T-helper 2 cell treated with Interferon-gamma antibody and Interleukin-4, amounts not matched to agents 5 μg/mL and 100 μg/mL, for 36 hours (primary cell): ENCODE measurements around the gene KPNA6.
A peak's percentile ranks its signal among the peaks of the same experiment; 100 is the strongest.
"Not testable (repeated sequence)": the region's sequence is repeated elsewhere in the genome, so short reads cannot be mapped to it uniquely, and the experiment has no call there.

Source experiments
- DNase-seq: peaks from one replicate; pipeline ENCODE4 v3.0.0; 2021; ENCODE audit warnings: low spot score
- H3K27ac Mint-ChIP-seq: one replicate; pipeline ENCODE4 v1.8.0; 2021; ENCODE audit warnings: mild to moderate bottlenecking, mixed read lengths
- H3K27me3 Mint-ChIP-seq: one replicate; pipeline ENCODE4 v1.8.0; 2021; ENCODE audit warnings: low read depth, mixed read lengths
- H3K36me3 Mint-ChIP-seq: one replicate; pipeline ENCODE4 v1.8.0; 2021; ENCODE audit warnings: low read depth, mixed read lengths
- H3K4me1 Mint-ChIP-seq: one replicate; pipeline ENCODE4 v1.8.0; 2021; ENCODE audit warnings: low read depth, mixed read lengths
- H3K4me3 Mint-ChIP-seq: one replicate; pipeline ENCODE4 v1.8.0; 2022; ENCODE audit warnings: mild to moderate bottlenecking, moderate library complexity, mixed read lengths
- H3K9me3 Mint-ChIP-seq: one replicate; pipeline ENCODE4 v1.8.0; 2021; ENCODE audit warnings: mixed read lengths

KPNA6 gene

DNA sequence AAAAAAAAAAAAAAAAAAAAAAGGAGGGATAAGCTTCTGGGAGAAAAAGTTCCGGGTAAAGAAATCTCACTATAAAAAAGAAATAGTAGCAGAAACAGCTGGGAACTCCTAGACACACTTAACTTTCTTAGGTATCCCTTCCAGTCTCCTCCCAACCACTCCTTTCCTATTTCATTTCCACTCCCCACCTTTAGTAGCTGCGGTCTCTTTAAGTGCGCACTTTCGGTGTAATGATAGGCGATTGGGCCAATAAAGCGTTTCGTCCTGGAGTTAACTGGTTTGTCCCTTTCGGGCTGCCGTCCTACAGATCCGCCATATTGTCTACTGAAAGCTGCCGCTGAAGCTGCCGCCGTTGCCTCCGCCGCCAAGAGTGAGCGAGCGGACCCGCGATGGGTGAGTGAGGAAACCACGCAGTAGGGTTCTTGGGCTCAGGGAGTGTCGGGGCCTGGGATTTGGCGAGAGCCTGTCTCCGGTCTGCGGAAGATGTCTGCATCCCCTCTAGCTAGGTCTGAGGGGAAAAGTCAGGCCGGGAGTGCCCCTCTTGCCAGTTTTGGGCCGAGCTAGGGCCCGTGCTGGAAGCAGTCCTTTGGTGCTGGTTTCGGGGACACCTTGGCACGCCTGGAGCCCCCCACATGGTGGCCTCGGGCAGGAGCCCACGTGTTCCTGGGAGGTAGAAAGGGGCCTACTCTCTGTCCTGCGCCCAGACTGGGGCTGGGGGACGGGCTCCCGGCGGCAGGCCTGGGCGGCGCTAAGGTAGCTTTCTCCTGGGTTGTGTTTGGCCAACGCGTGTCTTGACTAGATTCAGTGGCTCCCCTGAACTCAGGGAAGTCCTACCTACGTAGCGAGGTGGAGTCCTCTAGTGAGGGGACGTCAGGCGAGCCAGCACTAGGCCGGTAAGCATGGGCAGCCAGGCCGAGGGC is at the start of gene KPNA6:
Gene KPNA6, plus strand, starts transcription at position 315 of the 920 bp plus-strand sequence. Its CDS starts 75 bp downstream, at position 390.
- H3K27me3 Mint-ChIP-seq, result no peaks in the 10 kb centered on the region
- no peaks in the 10 kb centered on the region for H3K9me3 Mint-ChIP-seq
- peak within 1 kb of the TSS; percentile 98 for H3K27ac Mint-ChIP-seq
- peaks cover 33% of the 10 kb centered on the region for H3K4me1 Mint-ChIP-seq
- peak; percentile 89 for DNase-seq
- peak within 1 kb of the TSS; percentile 100 for H3K4me3 Mint-ChIP-seq
- H3K36me3 Mint-ChIP-seq, result peaks cover 14% of the 10 kb centered on the region

- peaks cover 6% of the 10 kb centered on the region for H3K4me1 Mint-ChIP-seq
- H3K27me3 Mint-ChIP-seq, result no peaks in the 10 kb centered on the region
- no peak for DNase-seq
- H3K4me3 Mint-ChIP-seq, result no peak overlapping the region
- H3K9me3 Mint-ChIP-seq, result no peaks in the 10 kb centered on the region
- no peak overlapping the region for H3K27ac Mint-ChIP-seq
- peaks cover 51% of the 10 kb centered on the region for H3K36me3 Mint-ChIP-seq
Observed at GRCh38 chr1:32060914-32061313, 46.9 kb upstream of the KPNA6 start.

DNA sequence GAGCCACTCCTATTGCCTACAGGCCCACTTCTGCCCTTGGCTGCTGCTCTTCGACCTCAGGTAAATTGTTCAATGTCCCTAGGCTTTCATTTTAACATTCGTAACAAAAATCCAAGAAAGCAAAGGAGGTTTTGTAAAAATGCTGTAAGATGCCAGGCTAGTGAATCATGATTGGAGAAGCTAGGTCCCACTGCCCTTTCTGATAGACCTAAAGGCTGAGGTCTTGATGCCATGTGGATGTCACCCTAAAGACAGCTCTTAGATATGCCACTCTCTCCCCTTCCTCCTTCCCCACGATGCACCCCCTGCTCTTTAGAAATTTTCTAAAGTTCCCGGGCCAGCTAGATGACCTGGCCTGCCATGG is 45.0 kb upstream of the KPNA6 start:
- peaks cover 9% of the 10 kb centered on the region for H3K4me1 Mint-ChIP-seq
- H3K36me3 Mint-ChIP-seq, result peaks cover 44% of the 10 kb centered on the region
- no peak overlapping the region for H3K4me3 Mint-ChIP-seq
- H3K27me3 Mint-ChIP-seq, result no peaks in the 10 kb centered on the region
- H3K9me3 Mint-ChIP-seq, result no peaks in the 10 kb centered on the region
- no peak overlapping the region for H3K27ac Mint-ChIP-seq
- DNase-seq, result no peak

- Mint-ChIP-seq H3K27me3 (no peaks in the 10 kb centered on the region), H3K4me3 (no peak overlapping the region), H3K36me3 (peaks cover 42% of the 10 kb centered on the region), H3K4me1 (peaks cover 9% of the 10 kb centered on the region), H3K27ac (no peak overlapping the region), H3K9me3 (no peaks in the 10 kb centered on the region)
- no peak for DNase-seq
Observed at GRCh38 chr1:32063261-32063681, 44.6 kb upstream of the KPNA6 start.

DNA sequence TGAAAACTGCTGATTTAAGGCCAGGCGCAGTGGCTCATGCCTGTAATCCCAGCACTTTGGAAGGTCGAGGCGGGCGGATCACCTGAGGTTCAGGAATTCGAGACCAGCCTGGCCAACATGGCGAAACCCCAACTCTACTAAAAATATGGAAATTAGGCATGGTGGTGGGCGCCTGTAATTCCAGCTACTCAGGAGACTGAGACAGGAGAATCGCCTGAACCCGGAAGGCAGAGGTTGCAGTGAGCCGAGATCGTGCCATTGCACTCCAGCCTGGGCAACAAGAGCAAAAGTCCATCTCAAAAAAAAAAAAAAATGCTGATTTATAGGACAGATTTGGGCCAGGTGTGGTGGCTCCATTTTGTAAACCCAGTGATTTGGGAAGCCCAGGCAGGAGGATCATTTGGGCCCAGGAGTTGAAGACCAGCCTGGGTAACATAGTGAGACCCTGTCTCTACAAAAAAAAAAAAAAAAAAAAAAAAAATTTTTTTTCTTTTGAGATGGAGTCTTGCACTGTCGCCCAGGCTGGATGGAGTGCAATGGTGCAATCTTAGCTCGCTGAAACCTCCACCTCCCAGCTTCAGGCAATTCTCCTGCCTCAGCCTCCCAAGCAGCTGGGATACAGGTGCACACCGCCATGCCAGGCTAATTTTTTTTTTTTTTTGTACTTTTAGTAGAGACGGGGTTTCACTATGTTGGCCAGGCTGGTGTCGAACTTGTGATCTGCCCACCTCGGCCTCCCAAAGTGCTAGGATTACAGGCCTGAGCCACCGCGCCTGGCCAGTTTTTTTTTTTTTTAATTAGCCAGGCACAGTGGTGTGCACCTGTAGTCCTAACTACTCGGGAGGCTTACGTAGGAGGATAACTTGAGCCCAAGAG is 42.0 kb upstream of the KPNA6 start:
- H3K4me1 Mint-ChIP-seq, result peaks cover 16% of the 10 kb centered on the region
- not testable (repeated sequence) for H3K27me3 Mint-ChIP-seq, H3K27ac Mint-ChIP-seq, DNase-seq, H3K4me3 Mint-ChIP-seq, H3K9me3 Mint-ChIP-seq
- peaks cover 22% of the 10 kb centered on the region for H3K36me3 Mint-ChIP-seq

GRCh38 chr1:32066489-32066873 is 41.4 kb upstream of the KPNA6 start:
- peaks cover 17% of the 10 kb centered on the region for H3K36me3 Mint-ChIP-seq
- no peaks in the 10 kb centered on the region for H3K9me3 Mint-ChIP-seq
- no peak for DNase-seq
- no peak overlapping the region for H3K4me3 Mint-ChIP-seq
- H3K27me3 Mint-ChIP-seq, result peaks cover 2% of the 10 kb centered on the region
- peaks cover 16% of the 10 kb centered on the region for H3K4me1 Mint-ChIP-seq
- peak overlapping the region; percentile 17 for H3K27ac Mint-ChIP-seq

DNA sequence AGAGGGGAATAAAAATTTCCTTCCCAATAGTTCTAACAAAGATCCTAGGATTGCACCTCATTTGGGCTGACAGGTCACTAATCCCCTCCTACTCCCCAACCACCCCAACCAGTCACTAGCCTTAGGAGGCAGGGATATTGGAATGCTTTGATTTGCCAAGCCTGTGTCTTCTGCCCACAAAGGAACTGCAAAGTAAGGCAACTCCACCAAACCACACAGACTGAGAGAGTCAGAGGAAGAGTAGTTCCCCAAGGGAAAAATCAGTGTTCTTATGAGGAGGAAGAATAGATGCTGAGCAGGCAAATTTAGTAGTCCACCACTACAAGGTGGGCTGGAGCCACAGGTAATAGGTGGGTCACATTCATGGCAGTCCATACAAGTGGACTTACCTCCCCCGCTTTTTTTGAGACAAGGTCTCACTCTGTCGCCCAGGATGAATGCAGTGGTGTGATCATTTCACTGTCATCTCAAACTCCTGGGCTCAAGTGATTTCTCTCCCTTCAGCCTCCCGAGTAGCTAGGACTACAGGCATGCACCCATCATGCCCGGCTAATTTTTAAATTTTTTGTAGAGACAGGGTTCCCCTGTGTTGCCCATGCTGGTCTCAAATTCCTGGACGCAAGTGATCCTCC is 38.8 kb upstream of the KPNA6 start:
- H3K27ac Mint-ChIP-seq, result no peak overlapping the region
- H3K4me3 Mint-ChIP-seq, result no peak overlapping the region
- H3K4me1 Mint-ChIP-seq, result peaks cover 27% of the 10 kb centered on the region
- peaks cover under 1% of the 10 kb centered on the region for H3K36me3 Mint-ChIP-seq
- H3K27me3 Mint-ChIP-seq, result peaks cover 2% of the 10 kb centered on the region
- no peak for DNase-seq
- no peaks in the 10 kb centered on the region for H3K9me3 Mint-ChIP-seq

- H3K4me1 Mint-ChIP-seq, result peaks cover 39% of the 10 kb centered on the region
- peaks cover 6% of the 10 kb centered on the region for H3K36me3 Mint-ChIP-seq
- peak overlapping the region; percentile 92 for H3K27ac Mint-ChIP-seq
- H3K4me3 Mint-ChIP-seq, result peak overlapping the region; percentile 91
- peaks cover 2% of the 10 kb centered on the region for H3K27me3 Mint-ChIP-seq
- DNase-seq, result no peak
- no peaks in the 10 kb centered on the region for H3K9me3 Mint-ChIP-seq
Observed at GRCh38 chr1:32071758-32072621, 35.9 kb upstream of the KPNA6 start.

GRCh38 chr1:32072622-32073298 is 35.1 kb upstream of the KPNA6 start, which contains the start of gene TMEM39B:
Gene TMEM39B, plus strand, starts transcription at chr1:32072939. Its CDS starts 109 bp downstream, at chr1:32073048.
- H3K4me3 Mint-ChIP-seq, result peak within 1 kb of the TSS; percentile 91
- peak; percentile 95 for DNase-seq
- H3K27ac Mint-ChIP-seq, result peak within 1 kb of the TSS; percentile 92
- H3K4me1 Mint-ChIP-seq, result peaks cover 39% of the 10 kb centered on the region
- peaks cover 2% of the 10 kb centered on the region for H3K27me3 Mint-ChIP-seq
- H3K36me3 Mint-ChIP-seq, result peaks cover 13% of the 10 kb centered on the region
- no peaks in the 10 kb centered on the region for H3K9me3 Mint-ChIP-seq

DNA sequence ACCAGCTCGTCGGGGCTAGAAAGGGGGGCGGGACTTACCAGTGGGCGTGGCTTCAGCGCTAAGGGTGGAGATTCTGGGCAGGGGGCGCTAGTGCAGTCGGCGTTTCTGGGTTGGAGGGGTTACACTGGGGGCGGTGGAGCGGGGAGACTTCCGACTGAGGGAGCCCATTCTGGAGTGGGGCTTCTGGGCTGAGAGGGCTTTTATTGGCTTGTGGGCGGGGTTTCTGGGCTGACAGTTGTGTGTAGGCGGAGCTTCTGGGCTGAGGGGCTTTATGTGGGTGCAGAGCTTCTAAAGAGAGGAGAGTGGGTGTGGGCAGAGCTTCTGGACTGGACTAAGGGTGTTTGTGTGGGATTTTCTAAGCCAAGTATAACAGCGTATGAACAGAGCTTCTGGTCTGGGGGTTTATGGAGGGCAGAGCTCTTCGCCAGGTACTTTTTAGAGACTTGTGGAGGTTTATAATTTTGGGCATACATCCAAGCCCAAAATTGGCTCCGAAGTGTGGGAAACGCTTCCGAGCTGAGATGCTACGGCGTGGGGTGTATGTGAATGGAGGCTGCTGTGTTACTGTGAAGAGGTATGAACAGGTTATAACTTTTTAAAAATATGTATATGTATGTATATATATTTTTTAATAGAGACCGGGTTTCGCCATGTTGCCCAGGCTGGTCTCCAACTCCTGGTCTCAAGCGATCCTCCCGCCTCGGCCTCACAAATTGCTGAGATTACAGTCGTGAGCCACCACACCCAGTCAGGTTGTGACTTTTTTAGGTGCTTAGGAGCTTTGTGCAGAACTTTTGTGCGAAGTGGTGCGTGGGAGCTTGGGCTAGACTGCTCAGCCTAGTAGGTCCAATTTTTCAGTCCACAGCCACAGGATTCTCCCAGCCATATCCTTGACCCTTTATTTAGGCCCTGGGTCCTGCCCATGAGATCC is 34.3 kb upstream of the KPNA6 start:
- Mint-ChIP-seq H3K9me3 (no peaks in the 10 kb centered on the region), H3K4me1 (peaks cover 39% of the 10 kb centered on the region), H3K4me3 (peak overlapping the region; percentile 91), H3K36me3 (peaks cover 13% of the 10 kb centered on the region), H3K27ac (peak overlapping the region; percentile 92), H3K27me3 (peaks cover 2% of the 10 kb centered on the region)
- no peak for DNase-seq

DNA sequence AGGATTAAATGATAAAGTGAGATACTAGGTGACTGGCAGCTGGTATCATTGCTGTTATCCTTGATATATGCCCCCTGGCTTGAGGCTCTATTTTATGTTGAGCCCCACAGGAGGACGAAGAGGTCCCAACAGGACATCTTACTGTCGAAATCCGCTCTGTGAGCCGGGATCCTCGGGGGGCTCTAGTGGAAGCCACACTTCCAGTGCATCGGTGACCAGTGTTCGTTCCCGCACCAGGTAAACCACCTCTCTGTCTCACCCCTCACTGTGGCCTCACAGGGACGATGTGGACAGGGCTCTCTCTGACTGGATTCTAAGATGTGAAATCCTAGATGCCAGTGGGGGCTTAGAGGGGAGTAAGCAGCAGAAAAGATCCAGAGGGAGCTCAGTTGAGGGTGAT is 33.0 kb upstream of the KPNA6 start:
- H3K4me1 Mint-ChIP-seq, result peaks cover 37% of the 10 kb centered on the region
- no peaks in the 10 kb centered on the region for H3K9me3 Mint-ChIP-seq
- H3K36me3 Mint-ChIP-seq, result peaks cover 17% of the 10 kb centered on the region
- peak overlapping the region; percentile 64 for H3K27ac Mint-ChIP-seq
- DNase-seq, result no peak
- H3K27me3 Mint-ChIP-seq, result no peaks in the 10 kb centered on the region
- peak overlapping the region; percentile 91 for H3K4me3 Mint-ChIP-seq

DNA sequence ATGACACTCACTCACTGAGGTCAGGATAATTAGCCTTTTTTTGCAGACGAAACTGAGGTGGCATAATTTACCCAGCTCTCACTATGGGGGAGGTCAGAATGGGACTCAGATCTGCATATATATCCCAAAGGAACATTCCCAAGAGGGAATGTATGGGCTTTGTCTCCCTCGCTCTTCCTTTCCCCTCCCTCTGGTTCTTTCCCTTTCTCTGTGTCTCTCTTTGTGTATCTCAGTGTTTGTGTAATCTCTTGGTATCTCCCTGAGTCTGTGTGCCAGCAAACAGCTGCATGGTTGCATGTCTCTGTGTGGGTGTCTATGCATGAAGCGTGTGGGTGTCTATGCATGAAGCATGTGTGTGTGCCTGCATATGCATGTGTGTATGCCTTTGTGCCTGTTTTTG is 30.4 kb upstream of the KPNA6 start:
- Mint-ChIP-seq H3K27me3 (no peaks in the 10 kb centered on the region), H3K36me3 (peaks cover 27% of the 10 kb centered on the region), H3K4me3 (no peak overlapping the region), H3K4me1 (peaks cover 27% of the 10 kb centered on the region), H3K27ac (no peak overlapping the region), H3K9me3 (no peaks in the 10 kb centered on the region)
- no peak for DNase-seq
